Stomach (tissue), 4 donors: Measurements from ENCODE around the gene TNRC6B.

ENCODE experiments used
- EP300 ChIP-seq: sonication (generic); formaldehyde crosslinking; IDR thresholded peaks from one replicate; pipeline ENCODE4 v1.6.1; 2017; ENCODE audit warnings: antibody characterized with exemption
- POLR2A ChIP-seq, 4 donors: fragments of 450-650 bp; IDR thresholded peaks; one replicate each; pipeline ENCODE4 v1.6.1; 2016; ENCODE audit warnings: antibody characterized with exemption in 4 of 4, control low read depth in 2 of 4, mild to moderate bottlenecking in 1 of 4, moderate library complexity in 1 of 4
- POLR2AphosphoS5 ChIP-seq, 3 donors: sonication (generic); formaldehyde crosslinking; IDR thresholded peaks; one replicate each; pipeline ENCODE4 v1.6.1; 2016; ENCODE audit warnings: antibody characterized with exemption in 3 of 3
- TF ChIP-seq, protein P1 (sequence below), 7 experiments: fragments of 450-650 bp in 4 of 7; fragments of 200-600 bp in 3 of 7; sonication (generic) in 3 of 7; IDR thresholded peaks; one replicate each; pipeline ENCODE4 v1.5.1; 2016 to 2019; ENCODE audit warnings: antibody characterized with exemption in 7 of 7, control low read depth in 2 of 7, mild to moderate bottlenecking in 1 of 7

GRCh38 chr22:40326905-40327735 is 149.4 kb downstream of the TNRC6B start:
- TF ChIP-seq, protein P1, sequence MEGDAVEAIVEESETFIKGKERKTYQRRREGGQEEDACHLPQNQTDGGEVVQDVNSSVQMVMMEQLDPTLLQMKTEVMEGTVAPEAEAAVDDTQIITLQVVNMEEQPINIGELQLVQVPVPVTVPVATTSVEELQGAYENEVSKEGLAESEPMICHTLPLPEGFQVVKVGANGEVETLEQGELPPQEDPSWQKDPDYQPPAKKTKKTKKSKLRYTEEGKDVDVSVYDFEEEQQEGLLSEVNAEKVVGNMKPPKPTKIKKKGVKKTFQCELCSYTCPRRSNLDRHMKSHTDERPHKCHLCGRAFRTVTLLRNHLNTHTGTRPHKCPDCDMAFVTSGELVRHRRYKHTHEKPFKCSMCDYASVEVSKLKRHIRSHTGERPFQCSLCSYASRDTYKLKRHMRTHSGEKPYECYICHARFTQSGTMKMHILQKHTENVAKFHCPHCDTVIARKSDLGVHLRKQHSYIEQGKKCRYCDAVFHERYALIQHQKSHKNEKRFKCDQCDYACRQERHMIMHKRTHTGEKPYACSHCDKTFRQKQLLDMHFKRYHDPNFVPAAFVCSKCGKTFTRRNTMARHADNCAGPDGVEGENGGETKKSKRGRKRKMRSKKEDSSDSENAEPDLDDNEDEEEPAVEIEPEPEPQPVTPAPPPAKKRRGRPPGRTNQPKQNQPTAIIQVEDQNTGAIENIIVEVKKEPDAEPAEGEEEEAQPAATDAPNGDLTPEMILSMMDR (IDR thresholded peaks at IDR 0.05) = no peak
- no peak for TF ChIP-seq POLR2A (IDR thresholded peaks at IDR 0.05)
- no peak for TF ChIP-seq EP300
- TF ChIP-seq POLR2AphosphoS5 (IDR thresholded peaks at IDR 0.05) = no peak
